Keratinocyte (primary cell): ENCODE results near the gene SLC25A21. TPM values are rescaled to one million over a fixed set of nuclear protein-coding genes. Genes with fewer than 3 reads are reported as not detected.
"Not testable (repeated sequence)": the region's sequence is repeated elsewhere in the genome, so short reads cannot be mapped to it uniquely, and the experiment has no call there.

Experiments used
- DNase-seq: peaks from one replicate; pipeline ENCODE4 v3.0.0-alpha.2; 2011; ENCODE audit warnings: low read depth, missing footprints, low spot score
- FAIRE-seq: peaks from 2 replicates; lab custom pipeline; 2011; peaks lifted over from hg19 to GRCh38; lab: Jason Lieb, UNC
- H2AFZ ChIP-seq: 2 replicates; pipeline ENCODE4 v1.6.0; 2012; ENCODE audit warnings: low read length, control low read depth, inconsistent platforms; ENCODE audit not compliant: control insufficient read depth
- H3K27ac ChIP-seq: 2 replicates; pipeline ENCODE4 v1.5.1; 2011; ENCODE audit warnings: low read length; ENCODE audit not compliant: control insufficient read depth, insufficient read depth
- H3K27me3 ChIP-seq: 3 replicates; pipeline ENCODE4 v1.6.0; 2011; ENCODE audit warnings: low read length; ENCODE audit not compliant: control insufficient read depth, insufficient read depth; ENCODE audit errors: extremely low read depth
- H3K36me3 ChIP-seq, 2 experiments: 2 replicates in 1 of 2; 3 replicates in 1 of 2; pipeline ENCODE4 v1.5.1; 2011; ENCODE audit warnings: low read length in 2 of 2, mild to moderate bottlenecking in 1 of 2; ENCODE audit not compliant: control insufficient read depth in 2 of 2, insufficient read depth in 2 of 2; ENCODE audit errors: extremely low read depth in 1 of 2
- H3K4me1 ChIP-seq: 3 replicates; pipeline ENCODE4 v1.5.1; 2011; ENCODE audit warnings: low read length; ENCODE audit not compliant: control insufficient read depth, insufficient read depth; ENCODE audit errors: extremely low read depth
- H3K4me2 ChIP-seq: 3 replicates; pipeline ENCODE4 v1.6.0; 2011; ENCODE audit warnings: low read depth, low read length; ENCODE audit not compliant: control insufficient read depth, insufficient read depth; ENCODE audit errors: extremely low read depth
- H3K4me3 ChIP-seq, 3 experiments: fragments of 200-600 bp in 1 of 3; sonication (generic) in 1 of 3; 2 replicates in 2 of 3; 3 replicates in 1 of 3; pipeline ENCODE4 v1.5.1; 2011 to 2016; ENCODE audit warnings: low read length in 3 of 3, mild to moderate bottlenecking in 3 of 3, control low read depth in 2 of 3, inconsistent platforms in 1 of 3, low read depth in 1 of 3, mixed read lengths in 1 of 3, mixed run types in 1 of 3, moderate library complexity in 1 of 3; ENCODE audit not compliant: control insufficient read depth in 2 of 3, insufficient read depth in 2 of 3; ENCODE audit errors: extremely low read depth in 1 of 3
- H3K79me2 ChIP-seq: 2 replicates; pipeline ENCODE4 v1.6.0; 2012; ENCODE audit warnings: low read length; ENCODE audit not compliant: control insufficient read depth, insufficient read depth
- H3K9ac ChIP-seq: 3 replicates; pipeline ENCODE4 v1.6.0; 2011; ENCODE audit warnings: low read length; ENCODE audit not compliant: control insufficient read depth, insufficient read depth; ENCODE audit errors: extremely low read depth
- H3K9me1 ChIP-seq: 3 replicates; pipeline ENCODE4 v1.6.0; 2011; ENCODE audit warnings: low read length; ENCODE audit not compliant: control insufficient read depth, insufficient read depth; ENCODE audit errors: extremely low read depth
- H3K9me3 ChIP-seq: 2 replicates; pipeline ENCODE4 v1.5.1; 2012; ENCODE audit warnings: low read depth, low read length; ENCODE audit not compliant: control insufficient read depth
- H4K20me1 ChIP-seq: 3 replicates; pipeline ENCODE4 v1.6.0; 2011; ENCODE audit warnings: low read length; ENCODE audit not compliant: control insufficient read depth, insufficient read depth; ENCODE audit errors: extremely low read depth
- EZH2 ChIP-seq: IDR thresholded peaks from one replicate; pipeline ENCODE4 v1.6.1; 2012; ENCODE audit warnings: inconsistent platforms, mild to moderate bottlenecking, low read length, moderate library complexity
- dilution Hi-C: fragments of 300-500 bp; cut with MboI; formaldehyde crosslinking; loops from one replicate; pipeline ENCODE4 v1.7.0; 2020; ENCODE audit warnings: low sequenced_read_pairs; ENCODE audit not compliant: extremely low pct_ligation_motif_present
- polyA plus RNA-seq, 5 experiments: library from polyadenylated mRNA; depleted of rRNA in 3 of 5; stranded (reverse) in 3 of 5; stranded (forward) in 1 of 5; unstranded in 1 of 5; fragments of >200 nt; gene quantifications; 1 replicate in 1 of 5; 2 replicates in 3 of 5; 3 replicates in 1 of 5; pipeline versions ENCODE4 v1.2.1 to v1.2.3, GENCODE V29; 2011 to 2012; ENCODE audit warnings: missing spikeins in 2 of 5, low read depth in 1 of 5, low replicate concordance in 1 of 5
- TF ChIP-seq, protein P1 (sequence below), 3 experiments: IDR thresholded peaks in 1 of 3; conservative IDR thresholded peaks in 1 of 3; optimal IDR thresholded peaks in 1 of 3; 2 replicates in 2 of 3; 3 replicates in 1 of 3; pipeline versions ENCODE3 to v1.5.1; 2011; ENCODE audit warnings: low read length in 3 of 3, mild to moderate bottlenecking in 3 of 3, moderate library complexity in 2 of 3, control low read depth in 1 of 3, inconsistent platforms in 1 of 3; ENCODE audit not compliant: insufficient read depth in 2 of 3; ENCODE audit errors: extremely low read depth in 1 of 3

Gene SLC25A21
- polyA plus RNA-seq, 1 donor (not counting 4 experiments of a cell fraction or from before 2014, with no cell fraction given), result 0.66 TPM

DNA sequence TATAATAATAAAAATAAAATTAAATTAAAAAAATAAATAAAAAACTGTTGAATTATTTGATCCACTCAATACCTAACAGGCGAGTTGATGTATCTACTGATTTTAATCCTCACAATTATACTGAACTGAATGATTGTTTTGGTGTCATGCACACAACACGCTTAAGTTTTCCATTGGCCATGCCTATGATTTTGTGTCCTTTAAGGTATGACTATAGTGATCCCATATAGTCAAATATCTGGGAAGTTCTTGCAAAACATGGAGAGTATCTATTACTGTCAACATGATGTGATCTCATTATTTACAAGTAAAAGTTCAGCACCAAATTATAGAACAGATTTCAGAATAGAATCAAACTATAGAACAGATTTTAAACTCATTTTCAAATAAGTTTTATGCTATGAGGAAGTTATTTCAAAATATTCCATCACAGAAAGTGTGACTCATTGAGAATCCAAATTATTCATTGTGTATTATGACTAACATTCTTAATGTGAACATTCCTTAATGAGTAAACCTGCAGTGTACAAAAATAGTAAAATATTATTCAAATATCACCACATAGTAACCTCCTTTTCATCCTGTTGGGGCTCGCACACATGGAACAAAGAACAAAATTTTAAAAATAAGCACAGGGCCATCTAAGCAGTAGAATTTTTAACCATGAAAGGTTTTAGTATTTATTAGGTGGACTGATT, 190.4 kb downstream of the SLC25A21 start:
- peak; percentile 69 for FAIRE-seq

DNA sequence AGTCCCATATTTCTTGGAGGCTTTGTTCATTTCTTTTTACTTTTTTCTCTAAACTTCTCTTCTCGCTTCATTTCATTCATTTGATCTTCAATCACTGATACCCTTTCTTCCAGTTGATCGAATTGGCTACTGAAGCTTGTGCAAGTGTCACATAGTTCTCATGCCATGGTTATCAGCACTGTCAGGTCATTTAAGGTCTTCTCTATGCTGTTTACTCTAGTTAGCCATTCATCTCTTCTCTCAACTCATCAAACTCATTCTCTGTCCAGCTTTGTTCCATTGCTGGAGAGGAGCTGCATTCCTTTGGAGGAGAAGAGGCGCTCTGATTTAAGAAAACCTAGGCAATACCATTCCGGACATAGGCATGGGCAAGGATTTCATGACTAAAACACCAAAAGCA, 192.0 kb downstream of the SLC25A21 start:
- FAIRE-seq, H3K9ac ChIP-seq, H4K20me1 ChIP-seq, H3K4me2 ChIP-seq, H3K79me2 ChIP-seq, H2AFZ ChIP-seq, DNase-seq, H3K36me3 ChIP-seq, H3K27ac ChIP-seq, H3K4me3 ChIP-seq, H3K27me3 ChIP-seq, dilution Hi-C loops, H3K9me1 ChIP-seq, H3K9me3 ChIP-seq: not testable (repeated sequence)
- H3K4me1 ChIP-seq, result peaks cover 20% of the 10 kb centered on the region

More for the DNA sequence above, 190.4 kb downstream of the SLC25A21 start:
- dilution Hi-C loops, result no loop called here
- H3K36me3 ChIP-seq, result no peaks in the 10 kb centered on the region
- H3K9ac ChIP-seq, result peak overlapping the region; percentile 42
- no peaks in the 10 kb centered on the region for H4K20me1 ChIP-seq
- no peaks in the 10 kb centered on the region for H3K9me3 ChIP-seq
- H3K27me3 ChIP-seq, result no peaks in the 10 kb centered on the region
- H3K27ac ChIP-seq, result peak overlapping the region; percentile 85
- DNase-seq, result no peak
- no peaks in the 10 kb centered on the region for H3K9me1 ChIP-seq
- no peak overlapping the region for H2AFZ ChIP-seq
- TF ChIP-seq, protein P1, sequence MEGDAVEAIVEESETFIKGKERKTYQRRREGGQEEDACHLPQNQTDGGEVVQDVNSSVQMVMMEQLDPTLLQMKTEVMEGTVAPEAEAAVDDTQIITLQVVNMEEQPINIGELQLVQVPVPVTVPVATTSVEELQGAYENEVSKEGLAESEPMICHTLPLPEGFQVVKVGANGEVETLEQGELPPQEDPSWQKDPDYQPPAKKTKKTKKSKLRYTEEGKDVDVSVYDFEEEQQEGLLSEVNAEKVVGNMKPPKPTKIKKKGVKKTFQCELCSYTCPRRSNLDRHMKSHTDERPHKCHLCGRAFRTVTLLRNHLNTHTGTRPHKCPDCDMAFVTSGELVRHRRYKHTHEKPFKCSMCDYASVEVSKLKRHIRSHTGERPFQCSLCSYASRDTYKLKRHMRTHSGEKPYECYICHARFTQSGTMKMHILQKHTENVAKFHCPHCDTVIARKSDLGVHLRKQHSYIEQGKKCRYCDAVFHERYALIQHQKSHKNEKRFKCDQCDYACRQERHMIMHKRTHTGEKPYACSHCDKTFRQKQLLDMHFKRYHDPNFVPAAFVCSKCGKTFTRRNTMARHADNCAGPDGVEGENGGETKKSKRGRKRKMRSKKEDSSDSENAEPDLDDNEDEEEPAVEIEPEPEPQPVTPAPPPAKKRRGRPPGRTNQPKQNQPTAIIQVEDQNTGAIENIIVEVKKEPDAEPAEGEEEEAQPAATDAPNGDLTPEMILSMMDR (optimal IDR thresholded peaks at IDR 0.05 in 1 of 3, IDR thresholded peaks at IDR 0.05 in 1 of 3, conservative IDR thresholded peaks at IDR 0.05 in 1 of 3; ENCODE audit: extremely low read depth in 1 of 3, insufficient read depth in 2 of 3, low read length in 3 of 3), result no peak
- TF ChIP-seq EZH2, result no peak
- peaks cover 12% of the 10 kb centered on the region for H3K4me1 ChIP-seq
- H3K4me3 ChIP-seq, result no peak overlapping the region
- peak overlapping the region; percentile 55 for H3K4me2 ChIP-seq
- H3K79me2 ChIP-seq, result no peaks in the 10 kb centered on the region

DNA sequence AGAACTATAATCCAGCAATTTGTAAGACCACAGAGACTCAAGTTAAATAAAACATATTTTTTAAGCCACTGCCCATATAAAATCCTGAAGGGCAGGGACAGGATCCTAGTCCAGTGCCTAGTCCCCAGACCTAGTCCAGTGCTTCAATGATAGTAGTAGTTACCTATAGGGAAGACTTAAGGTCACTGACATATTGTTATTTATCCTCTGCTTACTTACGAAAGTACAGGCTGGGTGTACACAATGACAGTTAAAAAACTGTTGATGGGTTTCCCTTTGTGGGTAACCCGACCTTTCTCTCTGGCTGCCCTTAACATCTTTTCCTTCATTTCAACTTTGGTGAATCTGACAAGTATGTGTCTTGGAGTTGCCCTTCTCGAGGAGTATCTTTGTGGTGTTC, 192.5 kb downstream of the SLC25A21 start:
- FAIRE-seq (no peak), DNase-seq (no peak)
- Histone ChIP-seq H4K20me1 (no peaks in the 10 kb centered on the region), H3K36me3 (no peaks in the 10 kb centered on the region), H3K4me2 (no peak overlapping the region), H3K4me3 (no peak overlapping the region), H3K9ac (no peak overlapping the region), H3K27me3 (no peaks in the 10 kb centered on the region), H3K9me1 (no peaks in the 10 kb centered on the region), H3K27ac (no peak overlapping the region), H3K4me1 (peaks cover 22% of the 10 kb centered on the region), H2AFZ (no peak overlapping the region), H3K79me2 (no peaks in the 10 kb centered on the region), H3K9me3 (no peaks in the 10 kb centered on the region)
- TF ChIP-seq EZH2, result no peak
- TF ChIP-seq, protein P1 (optimal IDR thresholded peaks at IDR 0.05 in 1 of 3, IDR thresholded peaks at IDR 0.05 in 1 of 3, conservative IDR thresholded peaks at IDR 0.05 in 1 of 3; ENCODE audit: extremely low read depth in 1 of 3, insufficient read depth in 2 of 3, low read length in 3 of 3), result no peak
- dilution Hi-C loops, result no loop called here
